ENCODE measurements around the gene INPP4A.

- TF ChIP-seq ZFX (IDR thresholded peaks at IDR 0.05; ENCODE audit: borderline replicate concordance) (no peak), CTCF (IDR thresholded peaks at IDR 0.05) (no peak)
These were observed 45.5 kb upstream of the INPP4A start for GRCh38 chr2:98399140-98399539.

All from 22Rv1 (cell line).